SK-N-SH (cell line): ENCODE data around the gene USP48.

ENCODE experiments used
- EP300 ChIP-seq, 2 experiments: IDR thresholded peaks; 2 replicates each; pipeline versions ENCODE4 v1.4.0 to v1.6.1; 2012; ENCODE audit warnings: borderline replicate concordance in 1 of 2, low read depth in 1 of 2, low read length in 1 of 2
- POLR2AphosphoS5 ChIP-seq: IDR thresholded peaks from 2 replicates; pipeline ENCODE4 v1.6.1; 2012; ENCODE audit warnings: low read depth, low read length
- TF ChIP-seq, protein P1 (sequence below): fragments of 200-600 bp; sonication (generic); IDR thresholded peaks from 2 replicates; pipeline ENCODE4 v1.6.1; 2017; ENCODE audit warnings: antibody characterized with exemption, mild to moderate bottlenecking, moderate library complexity
- TF ChIP-seq, protein P2 (sequence below): IDR thresholded peaks from 2 replicates; pipeline ENCODE4 v1.4.0; 2012; ENCODE audit warnings: low read depth, borderline replicate concordance

GRCh38 chr1:21657456-21658190, 125.3 kb downstream of the USP48 start:
- TF ChIP-seq, protein P1, sequence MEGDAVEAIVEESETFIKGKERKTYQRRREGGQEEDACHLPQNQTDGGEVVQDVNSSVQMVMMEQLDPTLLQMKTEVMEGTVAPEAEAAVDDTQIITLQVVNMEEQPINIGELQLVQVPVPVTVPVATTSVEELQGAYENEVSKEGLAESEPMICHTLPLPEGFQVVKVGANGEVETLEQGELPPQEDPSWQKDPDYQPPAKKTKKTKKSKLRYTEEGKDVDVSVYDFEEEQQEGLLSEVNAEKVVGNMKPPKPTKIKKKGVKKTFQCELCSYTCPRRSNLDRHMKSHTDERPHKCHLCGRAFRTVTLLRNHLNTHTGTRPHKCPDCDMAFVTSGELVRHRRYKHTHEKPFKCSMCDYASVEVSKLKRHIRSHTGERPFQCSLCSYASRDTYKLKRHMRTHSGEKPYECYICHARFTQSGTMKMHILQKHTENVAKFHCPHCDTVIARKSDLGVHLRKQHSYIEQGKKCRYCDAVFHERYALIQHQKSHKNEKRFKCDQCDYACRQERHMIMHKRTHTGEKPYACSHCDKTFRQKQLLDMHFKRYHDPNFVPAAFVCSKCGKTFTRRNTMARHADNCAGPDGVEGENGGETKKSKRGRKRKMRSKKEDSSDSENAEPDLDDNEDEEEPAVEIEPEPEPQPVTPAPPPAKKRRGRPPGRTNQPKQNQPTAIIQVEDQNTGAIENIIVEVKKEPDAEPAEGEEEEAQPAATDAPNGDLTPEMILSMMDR: no peak
- no peak for TF ChIP-seq POLR2AphosphoS5
- TF ChIP-seq EP300 (IDR thresholded peaks at IDR 0.05; ENCODE audit: borderline replicate concordance in 1 of 2, low read depth in 1 of 2, low read length in 1 of 2): no peak
- TF ChIP-seq, protein P2, sequence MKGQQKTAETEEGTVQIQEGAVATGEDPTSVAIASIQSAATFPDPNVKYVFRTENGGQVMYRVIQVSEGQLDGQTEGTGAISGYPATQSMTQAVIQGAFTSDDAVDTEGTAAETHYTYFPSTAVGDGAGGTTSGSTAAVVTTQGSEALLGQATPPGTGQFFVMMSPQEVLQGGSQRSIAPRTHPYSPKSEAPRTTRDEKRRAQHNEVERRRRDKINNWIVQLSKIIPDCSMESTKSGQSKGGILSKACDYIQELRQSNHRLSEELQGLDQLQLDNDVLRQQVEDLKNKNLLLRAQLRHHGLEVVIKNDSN: no peak
